Hepatocyte (in vitro differentiated cells): ENCODE data around the gene FERD3L.

ENCODE experiments used
- CTCF ChIP-seq: fragments of 200-600 bp; sonication (generic); IDR thresholded peaks from 2 replicates; pipeline ENCODE4 v1.5.1; 2016; ENCODE audit warnings: antibody characterized with exemption, mild to moderate bottlenecking; ENCODE audit not compliant: poor library complexity
- EZH2 ChIP-seq: fragments of 200-600 bp; sonication (generic); IDR thresholded peaks from 2 replicates; pipeline ENCODE4 v1.6.1; 2016; ENCODE audit warnings: antibody characterized with exemption, mild to moderate bottlenecking, borderline replicate concordance
- EZH2phosphoT487 ChIP-seq: fragments of 200-600 bp; sonication (generic); IDR thresholded peaks from one replicate; pipeline ENCODE4 v1.6.1; 2018; ENCODE audit warnings: antibody characterized with exemption, mild to moderate bottlenecking, low read depth, moderate library complexity; ENCODE audit not compliant: unreplicated experiment, severe bottlenecking

GRCh38 chr7:19128856-19129255 lies 16.4 kb downstream of the FERD3L start:
- no peak for TF ChIP-seq CTCF
- TF ChIP-seq EZH2phosphoT487: no peak
- TF ChIP-seq EZH2: no peak
